T-helper 17 cell (primary cell): Measurements from ENCODE around the gene LRRC8D. TPM values are rescaled to one million over a fixed set of nuclear protein-coding genes. Genes with fewer than 3 reads are reported as not detected.

Experiments used
- ATAC-seq: fragments of 150-1000 bp; cut with Tn5 transposase; 2 replicates; pipeline ENCODE4 v1.10.0; 2021; ENCODE audit warnings: mild to moderate bottlenecking, moderate library complexity
- DNase-seq, 3 donors: peaks; one replicate each; pipeline versions ENCODE4 v3.0.0 to v3.0.0-alpha.2; 2020 to 2021
- H3K9me3 ChIP-seq: one replicate; pipeline ENCODE4 v1.7.0; 2013; ENCODE audit warnings: low read length, mild to moderate bottlenecking; ENCODE audit not compliant: control insufficient read depth, poor library complexity, severe bottlenecking
- H3K27ac Mint-ChIP-seq: one replicate; pipeline ENCODE4 v1.8.0; 2022; ENCODE audit warnings: mild to moderate bottlenecking, moderate library complexity, mixed read lengths
- H3K27me3 Mint-ChIP-seq: one replicate; pipeline ENCODE4 v1.8.0; 2022; ENCODE audit warnings: mixed read lengths
- H3K36me3 Mint-ChIP-seq: one replicate; pipeline ENCODE4 v1.8.0; 2022; ENCODE audit warnings: low read depth, mixed read lengths
- H3K4me1 Mint-ChIP-seq: one replicate; pipeline ENCODE4 v1.8.0; 2022; ENCODE audit warnings: mild to moderate bottlenecking, mixed read lengths
- H3K4me3 Mint-ChIP-seq: one replicate; pipeline ENCODE4 v1.8.0; 2022; ENCODE audit warnings: mild to moderate bottlenecking, moderate library complexity, mixed read lengths
- total RNA-seq, 4 donors: library from RNA in 2 of 4; stranded (reverse) in 2 of 4; gene quantifications; one replicate each; pipeline ENCODE4 v1.2.3 and lab custom pipeline; 2022 to 2026

The LRRC8D gene
- total RNA-seq, 2 donors from 2014 or later = 28.3 to 33.5 TPM

DNA sequence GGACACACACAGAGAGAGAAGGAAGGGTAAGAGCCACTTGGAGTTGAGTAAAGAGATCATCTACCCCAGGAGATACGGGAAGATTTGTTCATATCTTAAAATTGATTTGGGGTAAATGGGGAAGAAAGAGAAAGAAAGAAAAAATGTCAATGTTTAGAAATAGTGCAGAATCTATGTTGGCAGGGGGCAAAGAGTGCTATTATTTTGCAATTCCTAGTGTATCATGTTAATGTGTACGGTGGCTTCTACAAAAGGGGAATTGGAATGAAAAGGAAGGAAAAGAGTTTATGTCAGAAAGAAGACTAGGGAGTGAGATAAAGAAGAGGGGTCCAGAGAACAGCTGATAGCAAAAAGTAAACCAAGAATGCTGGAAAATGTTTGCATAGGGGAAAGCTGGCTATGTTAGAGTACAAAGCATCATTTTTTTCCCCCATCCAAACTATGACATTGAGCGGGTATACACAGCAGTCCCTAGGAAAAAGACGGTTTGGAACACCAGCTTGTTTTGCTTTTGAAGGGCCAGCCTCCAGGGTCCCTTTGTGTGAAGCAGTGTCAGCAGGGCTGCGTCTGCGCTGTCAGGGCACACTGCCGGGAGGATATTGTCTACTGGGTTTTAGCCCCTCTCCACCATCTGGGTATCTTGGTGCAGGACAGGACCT is 10.8 kb downstream of the LRRC8D start:
- DNase-seq (no peak), ATAC-seq (no peak)
- peaks cover 3% of the 10 kb centered on the region for H3K36me3 Mint-ChIP-seq
- H3K4me1 Mint-ChIP-seq = peaks cover 9% of the 10 kb centered on the region
- no peak overlapping the region for H3K27ac Mint-ChIP-seq
- no peaks in the 10 kb centered on the region for H3K9me3 ChIP-seq
- H3K4me3 Mint-ChIP-seq = no peak overlapping the region
- peaks cover 3% of the 10 kb centered on the region for H3K27me3 Mint-ChIP-seq

DNA sequence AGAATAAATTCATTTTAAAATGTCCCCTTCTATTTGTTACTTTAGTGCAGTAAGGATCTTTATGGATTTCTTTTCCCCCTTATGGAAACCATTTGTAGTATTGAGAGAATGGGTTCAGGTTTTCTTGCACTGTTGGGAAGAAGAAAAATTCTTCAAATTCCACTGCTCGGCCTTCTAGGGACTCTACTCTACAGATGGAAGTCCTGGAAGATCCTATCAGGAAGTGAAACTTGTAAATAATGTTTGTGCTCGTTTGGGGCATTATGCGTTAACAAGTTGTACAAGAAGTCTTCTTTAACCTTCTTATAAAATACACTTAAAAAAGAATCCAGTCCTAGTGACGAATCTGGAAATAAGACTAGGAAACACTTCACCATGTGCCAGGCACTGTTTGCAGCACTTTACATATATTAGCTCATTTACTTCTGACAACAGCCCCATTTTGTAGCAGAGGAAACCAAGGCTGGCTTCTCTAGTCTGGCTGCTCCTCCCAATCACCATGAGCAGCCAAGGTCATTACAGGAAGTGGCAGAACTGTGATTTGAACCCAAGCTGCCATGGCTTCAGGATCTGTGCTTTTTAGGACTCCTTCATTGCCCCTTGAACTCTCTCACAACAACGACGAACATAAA is 11.8 kb downstream of the LRRC8D start:
- H3K9me3 ChIP-seq = no peaks in the 10 kb centered on the region
- DNase-seq = no peak
- no peak overlapping the region for H3K4me3 Mint-ChIP-seq
- ATAC-seq = no peak
- H3K27ac Mint-ChIP-seq = no peak overlapping the region
- peaks cover 11% of the 10 kb centered on the region for H3K4me1 Mint-ChIP-seq
- H3K36me3 Mint-ChIP-seq = peaks cover 3% of the 10 kb centered on the region
- H3K27me3 Mint-ChIP-seq = peaks cover 5% of the 10 kb centered on the region

DNA sequence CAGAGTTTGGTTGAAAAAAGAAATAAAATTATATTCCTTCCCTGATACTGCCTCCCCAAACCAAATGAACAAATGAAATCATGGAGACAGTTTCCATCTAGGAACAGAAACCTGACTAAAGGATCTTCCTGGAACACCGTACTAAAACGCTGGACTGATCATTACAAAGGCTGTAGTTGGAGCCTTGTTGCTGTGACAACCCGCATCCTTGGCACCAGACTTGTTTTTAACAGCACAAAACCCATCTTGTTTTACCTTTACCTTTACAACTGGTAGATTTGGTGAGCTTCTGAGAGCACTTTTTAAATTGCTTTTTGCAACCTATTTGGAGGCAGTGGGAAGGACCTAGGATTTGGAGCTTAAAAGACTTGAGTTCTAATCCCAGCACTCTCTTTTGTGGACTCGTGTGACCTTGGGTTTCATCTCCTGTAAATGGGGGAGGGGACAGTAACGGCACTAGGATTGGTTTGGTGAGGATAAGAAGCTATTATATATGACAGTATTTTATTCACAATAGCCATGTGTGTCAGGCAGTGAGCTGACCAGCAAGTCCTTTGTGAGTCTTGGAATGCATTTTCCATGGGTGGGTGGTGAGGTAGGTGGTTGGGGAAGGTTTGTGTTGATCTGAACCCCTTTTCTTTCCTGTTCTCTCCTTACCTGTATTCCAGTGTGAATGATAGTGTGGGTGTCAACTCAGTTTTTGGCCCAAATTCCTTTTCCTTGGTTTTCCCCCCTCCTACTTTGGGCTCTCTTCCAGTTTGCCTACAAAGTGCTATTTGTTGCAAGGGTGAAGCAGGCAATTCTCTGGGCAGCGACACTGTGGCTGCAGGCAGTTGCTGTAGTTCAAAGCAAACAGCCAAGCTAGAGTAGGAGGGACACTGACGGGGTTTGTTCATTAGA is 12.6 kb downstream of the LRRC8D start:
- ATAC-seq = no peak
- Mint-ChIP-seq H3K4me3 (no peak overlapping the region), H3K36me3 (peaks cover 3% of the 10 kb centered on the region), H3K27ac (no peak overlapping the region), H3K27me3 (peaks cover 5% of the 10 kb centered on the region), H3K4me1 (peaks cover 11% of the 10 kb centered on the region)
- H3K9me3 ChIP-seq = no peaks in the 10 kb centered on the region
- no peak for DNase-seq

DNA sequence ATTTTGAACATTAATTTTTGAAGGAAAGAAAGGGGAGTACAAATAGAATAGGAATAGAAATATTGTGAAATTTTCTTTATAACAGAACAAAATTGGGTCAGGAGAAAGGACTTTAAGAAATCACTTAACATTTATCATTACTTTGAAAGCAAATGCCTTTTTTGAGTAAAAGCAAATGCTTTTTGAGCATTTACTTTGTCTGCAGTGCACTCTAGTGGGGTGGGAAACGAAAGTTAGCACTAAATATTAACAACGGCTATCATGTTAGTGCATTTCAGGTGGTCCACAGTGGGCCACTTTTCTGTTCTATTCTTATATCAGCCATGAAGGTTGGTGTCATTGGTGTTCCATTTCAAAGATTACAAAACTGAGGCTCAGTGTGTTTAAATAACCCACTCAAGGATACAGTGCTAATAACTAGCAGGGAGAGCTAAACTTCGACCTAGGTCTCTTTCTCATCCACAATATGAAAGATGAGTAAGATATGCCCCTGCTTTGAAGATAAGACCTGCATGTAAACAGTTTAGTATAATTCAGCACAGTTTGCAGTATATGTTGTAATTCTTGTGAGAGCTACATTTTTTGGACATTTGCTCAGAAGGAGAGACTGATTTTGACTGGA is 13.4 kb downstream of the LRRC8D start:
- Mint-ChIP-seq H3K36me3 (peaks cover 3% of the 10 kb centered on the region), H3K27me3 (peaks cover 5% of the 10 kb centered on the region), H3K4me1 (peaks cover 11% of the 10 kb centered on the region), H3K4me3 (no peak overlapping the region), H3K27ac (no peak overlapping the region)
- no peaks in the 10 kb centered on the region for H3K9me3 ChIP-seq
- no peak for ATAC-seq
- no peak for DNase-seq

DNA sequence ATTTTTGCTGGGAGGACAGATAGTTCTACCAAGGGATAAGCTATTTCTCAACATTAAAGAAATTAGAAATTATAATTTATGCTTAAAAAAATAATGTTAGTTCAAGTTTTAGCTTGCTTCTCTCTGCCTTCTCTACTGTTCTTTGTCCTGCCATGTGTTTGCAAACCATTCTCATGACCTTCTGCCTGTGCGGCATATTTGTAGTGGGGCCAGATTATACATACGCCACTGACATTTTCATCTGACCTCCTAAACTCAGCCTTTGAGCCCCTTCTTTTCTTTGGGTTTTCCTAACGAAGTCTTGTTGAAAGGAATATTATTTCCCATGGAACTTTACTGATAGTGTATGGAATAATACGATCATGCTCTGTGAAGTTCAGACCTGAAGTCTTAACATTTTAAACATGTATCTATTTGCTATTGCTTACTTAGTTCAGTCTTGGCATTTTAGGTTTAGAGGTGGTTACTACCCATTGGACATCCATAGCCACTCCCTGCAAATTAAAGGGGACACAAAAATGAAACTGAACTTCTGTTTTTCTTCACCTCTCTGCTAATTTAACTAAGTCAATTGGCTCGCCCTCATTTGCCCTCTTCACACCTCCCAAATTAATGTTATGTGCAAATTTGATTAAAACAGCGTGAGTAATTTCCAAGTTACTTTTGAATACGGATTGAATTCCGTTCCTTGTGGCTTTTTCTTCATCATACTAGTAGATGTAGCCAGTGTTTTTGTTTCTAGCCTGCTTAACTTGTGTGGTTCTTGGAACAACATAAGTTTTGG is 15.6 kb downstream of the LRRC8D start:
- peaks cover 5% of the 10 kb centered on the region for H3K27me3 Mint-ChIP-seq
- ATAC-seq (no peak), DNase-seq (no peak)
- peak overlapping the region; percentile 14 for H3K27ac Mint-ChIP-seq
- H3K9me3 ChIP-seq = no peaks in the 10 kb centered on the region
- peaks cover 8% of the 10 kb centered on the region for H3K4me1 Mint-ChIP-seq
- H3K36me3 Mint-ChIP-seq = peaks cover 3% of the 10 kb centered on the region
- no peak overlapping the region for H3K4me3 Mint-ChIP-seq

DNA sequence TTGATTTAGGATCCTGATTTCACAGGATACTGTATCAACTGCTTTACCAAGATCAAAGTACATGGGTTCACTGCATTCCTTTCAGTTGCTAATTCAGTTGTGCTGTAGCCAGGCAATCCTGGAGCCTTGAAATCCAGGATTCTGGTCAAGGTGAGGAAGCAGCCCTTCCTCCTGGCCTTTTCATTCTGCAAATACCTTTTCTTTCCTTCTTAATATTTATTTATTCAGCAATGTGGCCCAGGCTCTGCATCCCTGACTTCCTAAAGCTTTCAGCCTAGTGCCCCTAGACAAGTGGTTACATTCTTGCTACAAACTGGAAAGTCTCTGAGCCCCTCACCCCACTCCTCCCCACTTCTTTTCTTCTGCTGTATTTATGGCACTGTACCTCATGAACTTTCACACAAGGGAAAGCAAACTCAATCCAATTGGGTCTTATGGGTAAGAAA is 16.2 kb downstream of the LRRC8D start:
- Mint-ChIP-seq H3K27ac (peak overlapping the region; percentile 14), H3K27me3 (peaks cover 5% of the 10 kb centered on the region), H3K4me1 (peaks cover 6% of the 10 kb centered on the region), H3K4me3 (no peak overlapping the region), H3K36me3 (peaks cover 3% of the 10 kb centered on the region)
- H3K9me3 ChIP-seq = no peaks in the 10 kb centered on the region
- DNase-seq (no peak), ATAC-seq (no peak)

DNA sequence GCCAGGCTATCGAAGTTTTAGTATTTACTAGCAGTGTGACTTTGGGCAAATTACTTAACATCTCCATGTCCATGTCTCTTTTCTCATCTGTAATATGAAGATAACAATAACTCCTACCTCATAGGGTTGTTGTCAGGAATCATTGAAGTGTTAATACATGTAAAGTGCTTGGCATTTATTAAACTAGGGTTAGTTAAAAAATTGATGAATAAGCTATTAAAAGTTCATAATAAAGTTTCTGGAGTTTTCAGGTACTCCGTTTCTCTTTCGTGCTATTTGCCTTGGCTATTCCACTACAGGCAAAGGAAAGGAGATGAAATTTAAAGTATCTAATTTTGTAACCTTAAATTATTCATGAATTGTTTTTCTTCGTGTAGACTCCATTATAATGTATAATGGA is 16.7 kb downstream of the LRRC8D start:
- Mint-ChIP-seq H3K27ac (peak overlapping the region; percentile 14), H3K4me1 (peaks cover 9% of the 10 kb centered on the region), H3K4me3 (no peak overlapping the region), H3K27me3 (peaks cover 5% of the 10 kb centered on the region), H3K36me3 (peaks cover 3% of the 10 kb centered on the region)
- no peaks in the 10 kb centered on the region for H3K9me3 ChIP-seq
- ATAC-seq (no peak), DNase-seq (no peak)

DNA sequence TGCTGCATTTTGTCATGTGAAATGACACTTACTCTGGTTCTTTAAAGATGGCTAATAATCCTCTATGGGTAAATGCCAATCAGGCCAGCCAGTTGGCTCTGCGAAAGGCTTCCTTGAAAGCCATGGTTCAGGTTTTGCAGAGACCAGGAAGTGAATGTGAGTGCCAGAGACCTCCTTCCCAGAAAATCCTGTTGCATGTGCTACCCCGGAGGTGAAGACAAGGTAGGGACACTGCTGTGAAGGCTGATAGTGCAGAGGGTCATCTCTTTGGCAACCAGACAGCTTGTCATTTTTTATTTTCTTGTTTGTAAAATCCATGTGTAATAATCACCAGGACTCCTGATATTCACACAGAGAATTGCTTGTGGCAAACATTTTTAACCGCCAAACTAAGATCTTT is 18.7 kb downstream of the LRRC8D start:
- H3K36me3 Mint-ChIP-seq = peaks cover 2% of the 10 kb centered on the region
- DNase-seq (no peak), ATAC-seq (no peak)
- no peak overlapping the region for H3K27ac Mint-ChIP-seq
- peaks cover 18% of the 10 kb centered on the region for H3K4me1 Mint-ChIP-seq
- no peaks in the 10 kb centered on the region for H3K9me3 ChIP-seq
- peaks cover 5% of the 10 kb centered on the region for H3K27me3 Mint-ChIP-seq
- H3K4me3 Mint-ChIP-seq = no peak overlapping the region

DNA sequence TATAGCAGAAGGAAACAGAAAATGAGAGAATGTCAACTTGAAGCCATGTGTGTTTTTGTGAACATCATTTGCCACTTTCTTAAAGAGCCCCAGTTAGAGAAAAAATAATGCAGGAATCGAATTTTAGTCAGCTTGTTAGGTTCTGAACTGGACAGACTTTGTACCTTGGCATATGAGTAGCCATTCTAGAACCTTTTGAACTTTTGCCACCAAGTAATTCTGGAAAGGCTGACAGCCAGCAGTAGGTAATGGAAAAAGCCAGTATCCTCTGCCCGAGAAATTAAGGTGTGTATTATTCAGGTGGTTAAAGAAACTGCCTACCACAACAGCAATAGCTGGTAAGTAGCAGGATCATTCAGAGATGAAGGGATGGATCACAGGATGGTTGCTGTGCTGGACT is 20.7 kb downstream of the LRRC8D start:
- Mint-ChIP-seq H3K27me3 (peaks cover 3% of the 10 kb centered on the region), H3K36me3 (no peaks in the 10 kb centered on the region), H3K4me3 (no peak overlapping the region), H3K27ac (peak overlapping the region; percentile 19), H3K4me1 (peaks cover 31% of the 10 kb centered on the region)
- ATAC-seq (no peak), DNase-seq (no peak)
- no peaks in the 10 kb centered on the region for H3K9me3 ChIP-seq

DNA sequence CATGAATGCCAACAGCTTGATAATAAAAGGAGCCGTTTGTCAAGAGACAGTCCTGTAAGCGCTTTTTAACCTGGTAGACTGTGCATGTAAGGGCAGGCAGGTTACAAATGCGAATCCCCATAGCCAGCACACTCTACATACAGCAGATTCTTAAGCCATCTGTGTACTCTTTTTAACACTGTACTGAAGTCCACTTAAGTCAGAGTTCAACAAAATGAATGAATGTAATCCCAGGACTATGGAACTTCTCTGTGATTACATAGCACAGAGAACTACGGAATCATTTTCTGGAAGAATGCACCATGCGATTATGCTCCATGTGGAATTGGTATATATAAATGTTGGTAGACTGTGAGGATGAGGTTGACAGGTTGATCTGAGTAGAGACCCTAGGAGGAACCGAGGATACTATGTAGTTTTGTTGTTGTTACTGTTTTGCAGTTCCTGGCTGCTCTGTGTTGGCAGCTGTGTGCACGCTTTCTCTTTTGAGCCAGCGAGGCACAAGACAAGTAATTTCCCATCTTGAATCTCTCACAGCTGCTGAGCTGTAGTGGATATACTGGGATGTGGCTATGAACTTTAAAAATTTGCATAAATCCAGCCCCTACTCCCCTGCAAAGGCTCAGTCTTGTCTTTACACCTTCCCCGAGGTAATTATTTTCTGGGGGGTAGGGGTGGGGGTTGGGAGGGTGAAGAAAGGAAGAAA is 21.9 kb downstream of the LRRC8D start:
- ATAC-seq = peak; percentile 40
- DNase-seq = no peak
- H3K9me3 ChIP-seq = no peaks in the 10 kb centered on the region
- Mint-ChIP-seq H3K27ac (peak overlapping the region; percentile 93), H3K36me3 (no peaks in the 10 kb centered on the region), H3K4me1 (peaks cover 35% of the 10 kb centered on the region), H3K27me3 (no peaks in the 10 kb centered on the region), H3K4me3 (peak overlapping the region; percentile 95)

DNA sequence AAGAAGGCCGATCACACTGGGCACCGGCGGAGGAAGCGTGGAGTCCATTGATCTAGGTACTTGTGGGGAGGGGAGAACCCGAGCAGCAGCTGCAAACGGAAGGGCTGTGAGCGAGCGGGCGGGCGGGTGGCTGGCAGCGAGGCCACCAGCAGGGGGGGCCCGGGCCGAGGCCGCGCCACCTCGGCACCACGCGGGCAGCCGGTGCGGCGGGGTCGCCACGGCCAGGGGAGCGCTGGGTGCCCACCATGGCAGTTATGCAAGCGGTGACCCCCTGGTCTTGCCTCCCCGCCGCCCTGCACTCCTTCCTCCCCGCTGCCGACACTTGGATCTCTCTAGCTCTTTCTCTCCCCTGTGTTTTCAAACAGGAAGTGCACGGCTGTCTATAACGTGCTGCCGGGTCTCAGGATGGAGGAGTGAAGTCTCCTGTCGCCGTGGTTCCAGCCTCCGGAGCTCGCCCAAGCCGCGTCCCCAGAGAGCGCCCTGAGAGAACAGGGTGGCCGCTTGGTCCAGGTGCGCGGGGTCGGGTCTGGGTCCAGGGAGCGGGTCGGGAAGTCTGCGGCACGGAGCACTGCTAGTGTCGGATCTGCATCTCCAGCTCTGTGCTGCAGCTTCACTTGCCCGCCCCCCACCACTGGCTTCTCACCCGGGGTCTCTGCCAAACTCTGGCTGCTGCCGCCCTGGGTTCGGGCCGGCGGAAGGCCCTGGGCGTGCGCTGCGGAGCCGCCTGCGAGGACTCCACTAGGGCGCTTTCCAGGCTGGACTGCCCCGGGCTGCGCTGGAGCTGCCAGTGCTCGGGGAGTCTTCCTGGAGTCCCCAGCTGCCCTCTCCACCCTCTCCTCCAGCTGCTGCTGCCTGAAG is 22.7 kb downstream of the LRRC8D start:
- no peaks in the 10 kb centered on the region for H3K9me3 ChIP-seq
- peak; percentile 89 for ATAC-seq

More for the DNA sequence above, 22.7 kb downstream of the LRRC8D start:
- H3K27ac Mint-ChIP-seq = peak overlapping the region; percentile 93
- no peaks in the 10 kb centered on the region for H3K36me3 Mint-ChIP-seq
- H3K27me3 Mint-ChIP-seq = no peaks in the 10 kb centered on the region
- H3K4me3 Mint-ChIP-seq = peak overlapping the region; percentile 95
- DNase-seq = peak; percentile 70 to 73 (median 71)
- H3K4me1 Mint-ChIP-seq = peaks cover 40% of the 10 kb centered on the region
